OCI-LY1 (cell line): Measurements from ENCODE around the gene CRIM1.

Source experiments
- EZH2 ChIP-seq: fragments of 200-600 bp; sonication (generic), shearing (Covaris generic); IDR thresholded peaks from 2 replicates; pipeline ENCODE4 v1.8.0; 2017; ENCODE audit warnings: borderline replicate concordance, mixed run types, mild to moderate bottlenecking, antibody characterized with exemption, low read length, moderate library complexity, mixed read lengths
- TF ChIP-seq, protein P1 (sequence below): fragments of 200-600 bp; sonication (generic), shearing (Covaris generic); IDR thresholded peaks from 2 replicates; pipeline ENCODE4 v1.5.1; 2017; ENCODE audit warnings: mild to moderate bottlenecking, antibody characterized with exemption, low read length, moderate library complexity, mixed read lengths

DNA sequence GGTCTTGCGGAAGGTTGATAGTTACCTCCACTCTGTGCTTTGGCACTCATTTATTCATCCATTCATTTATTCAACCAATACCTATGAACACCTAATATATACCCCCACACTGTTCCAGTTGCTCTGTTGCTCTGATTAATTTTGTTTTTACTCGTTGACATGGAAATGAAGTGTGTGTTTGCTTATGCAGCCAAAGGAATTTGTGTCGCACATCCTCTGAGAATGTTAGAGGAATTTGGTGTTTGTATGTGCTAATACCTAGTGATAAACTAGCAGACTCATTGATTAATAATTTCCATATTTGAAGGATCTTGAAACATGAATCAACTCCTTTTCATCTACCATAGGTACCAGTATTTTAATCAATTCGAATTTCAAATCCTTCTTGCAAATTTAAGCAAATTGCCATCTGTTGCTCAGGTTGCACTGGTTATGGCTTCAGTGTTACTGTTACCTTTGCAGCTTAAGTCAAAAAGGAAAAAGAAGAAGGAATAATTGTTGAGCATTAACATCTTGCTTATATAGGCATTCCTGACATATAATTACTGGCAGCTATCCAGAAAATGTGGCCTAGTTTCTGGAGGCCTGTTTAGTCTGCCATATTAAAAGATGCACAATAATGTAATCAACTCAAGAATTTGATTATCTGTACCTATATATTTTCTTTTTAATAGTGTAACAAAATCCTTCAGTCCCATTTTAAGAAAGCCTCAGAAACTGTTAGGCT lies 25.7 kb upstream of the CRIM1 start:
- TF ChIP-seq, protein P1, sequence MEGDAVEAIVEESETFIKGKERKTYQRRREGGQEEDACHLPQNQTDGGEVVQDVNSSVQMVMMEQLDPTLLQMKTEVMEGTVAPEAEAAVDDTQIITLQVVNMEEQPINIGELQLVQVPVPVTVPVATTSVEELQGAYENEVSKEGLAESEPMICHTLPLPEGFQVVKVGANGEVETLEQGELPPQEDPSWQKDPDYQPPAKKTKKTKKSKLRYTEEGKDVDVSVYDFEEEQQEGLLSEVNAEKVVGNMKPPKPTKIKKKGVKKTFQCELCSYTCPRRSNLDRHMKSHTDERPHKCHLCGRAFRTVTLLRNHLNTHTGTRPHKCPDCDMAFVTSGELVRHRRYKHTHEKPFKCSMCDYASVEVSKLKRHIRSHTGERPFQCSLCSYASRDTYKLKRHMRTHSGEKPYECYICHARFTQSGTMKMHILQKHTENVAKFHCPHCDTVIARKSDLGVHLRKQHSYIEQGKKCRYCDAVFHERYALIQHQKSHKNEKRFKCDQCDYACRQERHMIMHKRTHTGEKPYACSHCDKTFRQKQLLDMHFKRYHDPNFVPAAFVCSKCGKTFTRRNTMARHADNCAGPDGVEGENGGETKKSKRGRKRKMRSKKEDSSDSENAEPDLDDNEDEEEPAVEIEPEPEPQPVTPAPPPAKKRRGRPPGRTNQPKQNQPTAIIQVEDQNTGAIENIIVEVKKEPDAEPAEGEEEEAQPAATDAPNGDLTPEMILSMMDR = no peak
- no peak for TF ChIP-seq EZH2
